NCI-H146 treated with DMSO at 0.1 percent for 48 hours (cell line): Measurements from ENCODE around the gene MED26.

Experiments
- DNase-seq: peaks from one replicate; lab custom pipeline; 2025; ENCODE audit not compliant: unreplicated experiment; lab: John Stamatoyannopoulos, UW

Gene MED26

DNA sequence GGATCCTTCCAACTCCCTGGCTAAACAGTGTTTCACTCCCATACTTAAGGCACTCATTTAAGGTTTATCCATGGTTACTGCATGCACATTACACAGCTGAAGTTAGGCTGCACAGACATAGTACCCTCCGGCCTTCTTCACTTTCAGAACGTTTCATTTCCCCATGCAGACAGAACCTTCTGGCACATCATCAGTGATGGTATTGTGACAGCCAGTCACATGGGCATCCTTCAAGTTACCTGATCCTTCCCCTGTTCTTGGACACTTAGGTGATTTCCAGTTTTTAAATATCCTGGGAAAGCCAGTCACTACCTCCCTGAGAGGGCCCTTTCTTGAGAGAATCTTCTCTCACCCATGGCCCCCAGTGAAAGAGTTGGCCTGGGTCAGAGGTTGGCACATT is 22.8 kb upstream of the MED26 start:
- no peak for DNase-seq

DNA sequence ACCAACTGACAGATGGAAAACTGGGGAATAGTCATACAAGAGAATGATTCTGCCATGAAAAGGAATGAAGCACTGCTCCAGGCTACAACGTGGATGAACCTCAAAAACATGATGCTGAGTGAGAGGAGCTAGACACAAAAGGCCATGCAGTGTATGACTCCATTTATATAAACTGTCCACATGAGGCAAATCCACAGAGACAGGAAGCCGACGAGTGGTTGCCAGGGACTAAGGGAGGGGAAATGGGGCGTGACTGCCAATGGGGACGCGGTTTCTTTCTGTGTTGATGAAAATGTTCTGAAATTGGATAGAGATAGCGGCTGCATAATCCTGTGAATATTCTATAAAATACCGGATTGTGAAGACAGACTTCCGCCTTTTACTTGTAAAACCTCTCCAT is 21.7 kb upstream of the MED26 start:
- no peak for DNase-seq

DNA sequence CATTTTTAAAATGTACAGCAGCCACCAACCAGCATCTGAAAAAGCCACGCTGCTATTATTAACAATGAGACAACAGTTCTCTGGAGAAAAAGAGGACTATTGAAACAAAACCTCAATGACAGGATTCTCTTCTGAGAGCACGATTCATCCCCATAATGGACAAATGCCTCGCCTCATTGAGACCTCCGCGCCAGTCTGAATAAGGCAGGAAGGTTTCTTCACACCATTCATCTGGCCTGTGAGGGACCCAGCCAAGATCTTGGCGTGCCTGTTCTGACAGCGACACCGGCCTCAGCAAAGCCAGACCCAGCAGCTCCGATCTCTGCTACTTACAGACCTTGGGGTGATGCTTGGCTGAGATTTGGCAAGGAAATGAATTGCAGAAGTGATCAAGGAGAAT is 17.1 kb upstream of the MED26 start:
- DNase-seq, result no peak

DNA sequence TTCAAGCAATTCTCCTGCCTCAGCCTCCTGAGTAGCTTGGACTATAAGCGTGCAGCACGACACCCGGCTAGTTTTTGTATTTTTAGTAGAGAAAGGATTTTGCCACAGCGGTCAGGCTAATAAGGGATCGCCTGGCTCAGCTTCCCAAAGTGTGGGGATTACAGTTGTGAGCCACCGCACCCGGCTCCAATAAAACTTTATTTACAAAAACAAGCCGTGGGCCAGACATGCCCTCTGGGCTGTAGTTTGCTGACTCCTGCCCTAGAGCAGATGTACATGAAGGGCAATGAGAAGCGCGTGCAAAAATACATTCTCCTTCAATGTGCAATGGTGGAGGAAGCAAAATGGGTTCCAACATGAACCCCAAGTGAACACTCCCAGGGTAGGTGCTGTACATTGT is 13.7 kb upstream of the MED26 start:
- DNase-seq, result no peak

DNA sequence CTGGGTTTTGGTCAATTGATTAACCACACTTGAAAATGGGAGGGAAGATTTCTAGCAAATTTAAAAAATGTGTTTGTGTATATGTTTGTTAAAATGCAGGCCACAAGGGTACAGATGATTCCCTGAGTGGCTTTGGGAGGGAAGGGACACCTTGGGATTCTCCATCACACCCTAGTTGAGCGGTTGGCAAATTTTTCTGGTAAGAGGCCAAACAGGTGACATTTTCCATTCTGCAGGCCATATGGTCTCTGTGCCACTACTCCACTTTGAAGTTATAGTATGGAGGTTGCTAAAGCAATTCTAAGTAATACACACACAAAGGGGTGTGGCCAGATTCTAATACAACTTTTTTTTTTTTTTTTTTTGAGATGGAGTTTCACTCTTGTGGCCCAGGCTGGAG is 12.9 kb upstream of the MED26 start:
- no peak for DNase-seq

DNA sequence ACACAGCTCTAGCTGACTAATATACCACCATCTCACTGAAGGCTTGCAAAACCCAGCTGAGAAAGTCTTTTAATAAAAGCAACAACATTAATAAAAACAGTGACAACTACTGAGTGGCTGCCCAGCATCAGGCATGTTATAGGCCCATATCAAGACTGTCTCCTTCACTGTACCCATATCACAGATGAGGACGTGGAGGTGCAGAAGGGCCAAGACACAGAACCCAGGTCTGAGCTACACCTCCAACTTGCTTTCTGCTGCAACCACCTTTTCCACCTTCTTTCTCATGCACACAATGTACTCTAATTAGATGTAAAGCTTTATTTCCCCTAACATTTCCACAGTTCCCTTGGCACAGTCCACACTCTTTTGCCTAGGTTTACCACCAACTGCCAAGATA is 10.7 kb upstream of the MED26 start:
- DNase-seq, result no peak

DNA sequence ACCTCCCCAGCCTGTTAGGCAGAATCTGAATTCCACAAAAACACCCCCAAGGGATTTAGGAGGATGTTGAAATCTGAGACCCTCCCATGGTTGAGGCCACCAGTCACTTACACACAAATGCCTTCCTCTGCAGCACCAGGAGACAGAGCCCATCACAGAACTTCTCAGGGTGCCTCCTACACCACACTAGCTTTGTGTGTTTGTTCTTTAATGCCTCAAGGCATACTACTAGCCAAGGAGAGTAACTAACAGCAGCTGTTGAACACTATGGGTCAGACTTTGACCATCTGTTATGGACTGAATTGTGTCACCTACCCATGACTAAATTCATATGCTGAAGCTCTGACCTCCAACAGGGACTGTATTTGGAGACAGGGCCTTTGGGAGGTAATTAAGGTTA is 9.5 kb upstream of the MED26 start:
- DNase-seq, result no peak

DNA sequence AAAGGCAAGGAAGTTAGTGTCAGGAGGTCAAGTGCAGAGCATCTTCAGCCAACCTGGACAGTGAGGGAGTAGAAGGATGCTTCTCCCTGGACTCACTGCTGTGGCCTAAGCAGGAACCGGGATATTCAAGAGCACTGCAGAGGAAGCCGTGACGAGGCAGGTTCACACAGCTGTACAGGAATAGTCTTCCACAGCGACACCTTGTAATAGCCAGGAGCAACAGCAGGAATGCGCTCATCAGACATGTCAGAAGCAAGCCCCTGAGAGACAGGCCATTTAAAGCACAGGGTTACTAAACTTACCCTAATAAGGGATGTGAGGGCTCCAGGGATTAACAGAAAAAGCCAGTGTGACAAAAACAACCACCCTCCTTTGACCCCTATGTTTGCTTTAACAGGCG is 3.5 kb upstream of the MED26 start:
- no peak for DNase-seq

DNA sequence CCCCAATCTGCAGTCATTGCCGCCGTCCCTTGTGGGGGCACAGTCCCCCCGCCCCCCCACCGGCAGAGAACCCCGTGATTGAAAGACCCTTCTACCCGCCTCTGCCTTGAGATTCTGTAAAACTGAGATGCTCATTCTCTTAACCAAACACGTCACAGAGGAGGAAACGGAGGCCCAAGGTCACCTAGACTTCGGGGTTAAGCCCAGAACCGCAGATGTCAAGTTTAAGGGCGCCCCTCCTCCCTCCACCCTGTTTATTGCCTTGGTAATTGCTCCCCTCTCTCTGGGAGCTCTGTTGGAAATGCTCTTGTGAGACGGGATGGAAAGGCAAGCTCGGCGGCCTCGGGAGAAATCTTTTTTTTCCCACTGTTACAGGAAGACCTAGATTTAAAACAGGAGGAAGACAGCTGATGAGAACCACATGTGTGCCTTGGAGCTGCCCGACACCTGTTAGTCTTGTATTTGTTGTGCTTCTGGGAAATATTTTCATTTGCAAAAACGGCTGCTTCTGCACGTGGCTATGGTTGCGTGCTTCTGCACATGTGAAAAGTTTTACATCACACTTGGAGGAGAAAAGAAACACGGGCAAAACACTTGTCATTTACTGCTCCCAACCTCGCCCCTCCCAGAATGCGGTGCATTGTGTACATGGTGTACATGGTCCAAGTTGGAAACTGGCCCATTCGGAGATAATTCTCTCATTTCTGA is 1.1 kb upstream of the MED26 start:
- peak; percentile 31 for DNase-seq

DNA sequence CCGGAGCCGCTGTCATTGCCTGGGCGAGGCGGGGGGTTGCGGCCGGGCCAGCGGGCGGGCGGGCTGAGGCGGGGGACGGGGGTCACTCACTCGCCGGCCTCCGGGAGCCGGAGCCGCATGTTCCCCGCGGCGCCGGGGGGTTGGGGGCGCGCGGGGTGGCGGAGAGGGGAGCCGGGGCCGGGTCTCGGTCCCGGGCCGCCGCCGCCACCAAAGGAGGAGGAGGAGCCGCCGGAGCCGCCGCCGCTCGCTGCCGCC is 149 bp downstream of the MED26 start:
- DNase-seq, result no peak

DNA sequence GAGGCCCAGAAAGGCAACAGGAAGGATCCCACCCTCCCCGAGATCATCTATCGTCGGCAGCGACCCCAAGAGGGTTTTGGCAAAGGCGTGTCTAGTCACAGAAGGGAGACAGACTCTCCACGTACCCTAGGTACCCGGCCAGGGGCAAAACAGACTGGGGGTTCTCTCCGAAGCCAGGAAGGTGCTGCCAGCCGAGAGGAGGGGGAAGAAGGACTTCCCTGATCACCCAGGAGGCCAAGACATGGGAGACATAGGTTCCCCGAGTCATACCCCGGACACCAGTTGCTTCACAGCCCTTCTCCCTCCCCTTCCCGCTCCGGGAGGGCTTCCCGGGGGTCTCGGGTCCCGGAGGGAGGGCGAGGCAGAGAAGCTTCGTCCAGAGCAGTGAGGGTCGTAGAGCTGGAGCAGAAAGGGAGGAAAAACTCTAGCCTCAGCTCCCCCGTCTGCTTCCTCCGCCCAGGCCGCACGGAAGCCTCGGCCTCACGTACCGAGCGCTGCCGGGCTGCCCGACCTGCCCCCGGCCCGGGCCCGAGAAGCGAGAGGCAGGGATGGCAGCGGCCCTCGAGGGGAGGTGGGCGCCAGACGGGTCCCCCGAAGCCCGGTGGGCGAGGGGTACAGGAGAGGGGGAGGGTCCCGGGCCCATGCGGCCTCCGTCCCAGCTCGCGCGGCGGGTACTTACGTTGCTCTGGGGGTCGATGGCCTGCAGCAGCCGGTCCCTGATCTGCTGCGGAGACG is 644 bp downstream of the MED26 start:
- DNase-seq, result no peak

DNA sequence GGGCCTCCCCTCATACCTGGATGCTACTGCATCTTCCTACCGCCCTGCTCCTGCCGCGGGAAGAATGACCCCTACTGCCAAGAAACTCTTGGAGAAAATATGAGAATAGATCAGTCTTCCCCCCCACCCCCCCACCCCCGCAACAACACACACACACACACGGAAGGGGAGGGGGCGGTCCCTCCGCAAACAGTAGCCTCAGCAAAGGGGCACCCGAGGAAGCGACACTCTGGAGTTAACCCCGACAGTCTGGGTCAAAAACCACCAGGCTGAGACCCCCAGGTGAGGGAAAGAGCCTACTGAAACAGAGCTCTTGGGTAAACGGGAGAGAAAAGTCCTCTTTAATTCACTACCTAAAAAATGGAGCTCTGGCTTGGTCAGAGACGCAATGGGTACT is 1.2 kb downstream of the MED26 start:
- DNase-seq, result no peak

DNA sequence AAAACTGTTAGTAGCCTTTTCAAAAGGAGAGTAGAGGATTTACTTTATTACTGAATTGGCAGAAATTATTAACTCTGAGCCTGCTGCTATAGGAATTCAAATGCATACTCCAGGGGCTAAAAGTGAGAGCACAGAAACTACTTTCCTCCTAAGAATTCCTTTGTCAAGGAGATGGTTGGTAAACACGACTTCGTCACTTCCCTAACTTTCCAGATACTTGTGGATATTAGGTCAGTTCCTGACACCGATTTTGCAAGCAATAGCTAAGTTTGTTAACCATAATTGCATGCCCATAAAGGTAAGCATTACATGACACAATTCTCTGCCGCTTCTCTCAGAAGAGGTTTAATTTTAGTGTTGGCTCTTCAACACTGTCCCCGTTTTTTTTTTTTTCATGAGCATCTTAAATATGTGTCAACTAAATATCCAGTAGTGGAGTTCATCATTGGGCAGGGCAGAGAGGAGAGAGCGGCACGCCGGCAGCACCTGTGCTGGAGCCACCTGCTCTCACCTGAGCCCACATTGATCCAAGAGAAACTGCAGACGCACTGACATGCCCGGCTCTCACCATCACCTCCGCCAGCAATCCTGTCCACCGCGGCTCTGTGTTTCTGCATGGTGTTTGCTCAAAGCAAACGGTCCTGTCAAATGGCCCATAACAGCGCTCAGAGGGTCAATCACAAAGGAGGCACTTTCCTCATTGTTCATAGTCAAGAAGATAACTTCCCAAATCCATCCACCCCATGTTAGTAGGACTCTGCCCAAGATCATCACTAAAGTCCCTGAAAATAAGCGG is 2.6 kb downstream of the MED26 start:
- no peak for DNase-seq

DNA sequence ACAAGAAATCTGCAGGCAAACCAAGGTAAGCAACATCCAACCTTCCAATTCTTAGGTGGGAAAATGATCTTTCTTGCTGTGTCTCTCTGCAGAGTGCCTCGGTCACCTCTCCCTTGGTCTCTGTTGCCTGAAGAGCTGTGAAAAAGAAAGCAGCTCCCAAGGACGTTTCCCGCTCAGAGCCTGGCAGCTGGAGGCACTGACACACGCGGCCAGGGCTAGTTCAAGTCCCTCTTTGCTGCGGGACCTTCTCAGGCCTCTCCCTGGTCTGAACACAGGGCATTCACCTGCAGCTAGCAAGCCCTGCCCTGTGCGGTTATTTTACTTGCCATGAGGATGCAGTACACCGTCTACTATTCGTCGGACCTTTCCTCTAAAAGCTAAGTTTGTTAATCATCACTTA is 3.8 kb downstream of the MED26 start:
- DNase-seq, result no peak

DNA sequence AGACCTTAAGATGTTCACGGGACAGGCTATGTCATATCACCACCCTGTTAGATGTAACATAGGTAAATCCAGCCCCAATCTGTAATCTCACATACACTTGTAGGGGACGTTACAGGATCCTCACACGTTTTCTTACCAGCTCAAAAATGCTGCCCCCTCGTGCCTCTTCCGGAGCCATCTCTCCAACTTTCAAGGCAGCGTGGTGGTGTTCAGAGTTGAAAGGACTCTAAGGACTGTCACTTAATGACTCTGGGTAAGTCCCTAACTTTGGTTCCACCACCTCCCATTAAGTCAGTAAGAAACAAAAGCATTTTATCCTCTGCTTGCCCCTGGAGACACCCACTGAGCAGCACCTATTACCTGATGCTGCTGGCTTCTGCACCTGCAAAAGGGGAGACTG is 4.4 kb downstream of the MED26 start:
- no peak for DNase-seq

DNA sequence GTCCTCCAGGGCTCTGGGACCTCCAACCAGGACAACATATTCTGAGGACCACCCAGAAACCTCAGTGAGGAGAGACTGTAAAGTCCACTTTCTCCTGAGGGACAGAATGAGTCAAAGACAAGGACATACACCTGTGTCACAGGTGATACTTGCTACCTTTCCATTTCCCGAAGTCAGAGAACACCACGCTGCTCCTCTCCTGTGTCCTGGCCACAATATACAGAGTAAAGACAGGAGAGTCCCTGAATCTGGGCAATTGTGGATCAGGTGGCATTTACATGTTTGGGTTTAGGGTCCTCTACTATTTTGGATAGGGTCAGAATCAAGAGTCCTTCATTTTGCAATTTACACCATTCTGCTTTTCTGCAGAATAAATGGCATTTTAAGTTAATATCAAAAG is 4.9 kb downstream of the MED26 start:
- no peak for DNase-seq

DNA sequence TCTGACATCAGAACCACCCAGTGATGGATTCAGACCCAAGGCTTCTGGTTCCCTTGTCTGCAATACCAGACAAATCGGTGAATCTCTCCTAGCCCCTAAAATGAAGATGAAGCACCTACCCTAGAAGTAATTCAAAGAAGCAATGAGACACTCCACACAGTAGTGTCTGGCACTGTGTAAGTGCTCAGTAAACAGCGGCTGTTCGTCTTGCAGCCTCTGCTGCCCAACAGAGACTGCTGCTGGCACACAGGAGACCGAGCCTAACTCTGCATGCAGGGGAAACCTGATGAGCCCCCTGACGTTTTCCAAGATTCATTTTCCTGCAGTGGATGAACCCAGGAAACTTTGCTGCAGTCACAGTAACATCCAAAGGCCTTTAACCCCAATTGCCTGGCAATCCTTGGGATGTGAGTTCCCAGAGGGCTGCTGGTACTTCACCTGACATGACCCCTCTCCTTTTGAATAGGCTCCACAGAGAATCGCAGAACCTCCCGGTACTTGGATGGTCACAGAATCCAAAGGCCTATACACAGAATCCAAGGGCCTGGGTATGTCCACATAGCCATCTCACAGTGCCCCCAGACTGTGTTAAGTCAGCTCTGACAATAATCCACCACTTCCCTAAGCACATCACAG is 6.7 kb downstream of the MED26 start:
- no peak for DNase-seq

DNA sequence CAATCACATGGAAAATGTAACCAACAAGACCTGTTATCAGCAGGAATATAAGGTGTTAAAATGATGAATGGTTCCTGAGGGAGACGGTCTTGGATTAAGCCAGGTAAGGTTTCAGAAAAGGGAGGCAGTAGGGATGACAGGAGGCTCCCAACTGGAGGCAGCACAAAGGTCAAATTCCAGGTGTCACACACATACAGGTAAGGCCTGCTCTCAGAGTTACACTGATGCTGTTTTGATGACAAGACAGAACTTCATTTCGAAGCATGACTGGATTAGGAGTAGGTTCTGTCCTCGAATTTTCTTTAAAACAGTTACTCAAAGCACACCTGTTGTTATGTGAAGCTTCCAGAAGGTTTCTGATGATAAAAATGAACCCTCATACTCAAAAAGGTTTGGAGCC is 7.4 kb downstream of the MED26 start:
- no peak for DNase-seq

DNA sequence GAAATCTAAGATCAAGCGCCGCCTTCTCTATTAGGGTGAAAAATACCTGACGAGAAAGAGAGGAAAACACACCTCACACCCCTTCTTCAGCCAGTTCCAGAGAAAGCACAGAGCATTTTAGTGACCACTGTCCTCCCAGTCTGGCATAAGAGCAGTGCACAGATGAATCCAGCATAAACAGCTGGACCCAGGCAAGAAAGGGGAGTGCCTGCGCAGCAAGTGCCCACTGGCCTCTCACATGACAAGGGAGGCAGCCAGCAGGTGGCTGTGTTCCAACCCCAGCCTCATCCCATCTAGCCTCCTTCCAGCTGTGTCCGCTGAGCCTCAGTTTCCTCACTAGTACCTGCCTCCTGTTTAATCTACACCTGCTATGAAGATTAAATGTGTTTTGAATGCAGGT is 8.0 kb downstream of the MED26 start:
- no peak for DNase-seq

DNA sequence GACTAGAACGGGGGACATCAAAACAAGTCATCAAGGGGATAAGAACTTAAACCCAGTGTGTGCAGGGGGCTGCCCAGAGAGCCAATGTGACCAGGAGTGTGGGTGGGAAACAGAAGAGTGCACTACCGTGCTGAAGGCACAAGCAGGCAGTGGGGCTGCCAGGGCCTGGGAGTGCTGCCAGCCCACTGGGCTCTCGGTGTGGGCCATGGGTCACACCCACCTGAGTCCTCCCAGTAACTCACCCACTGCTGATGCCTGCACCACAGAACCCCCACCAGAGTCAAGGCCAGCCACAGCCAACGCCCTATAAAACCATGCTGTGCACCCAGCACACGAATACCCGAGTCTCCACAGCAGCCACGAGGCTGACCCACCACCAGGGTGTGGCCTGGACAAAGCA is 8.5 kb downstream of the MED26 start:
- no peak for DNase-seq

DNA sequence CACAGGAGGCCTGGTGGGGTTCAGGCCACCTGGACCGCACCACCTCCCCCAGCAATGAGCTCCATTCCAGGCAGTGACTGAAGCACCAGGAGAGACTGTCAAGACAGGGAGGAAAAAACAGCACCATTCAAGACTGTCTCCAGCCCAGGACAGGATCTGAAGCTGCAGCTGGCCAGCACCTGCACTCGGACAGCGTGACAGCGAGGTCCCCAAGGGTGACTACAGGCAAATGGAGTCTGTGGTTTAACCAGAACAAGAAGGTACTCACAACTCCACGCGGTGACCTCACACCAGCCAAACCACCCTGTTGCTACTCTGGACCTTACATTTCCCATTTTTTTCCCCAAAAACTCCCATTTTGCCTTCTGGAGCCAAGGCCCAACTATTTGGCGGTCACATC is 9.8 kb downstream of the MED26 start:
- DNase-seq, result no peak

DNA sequence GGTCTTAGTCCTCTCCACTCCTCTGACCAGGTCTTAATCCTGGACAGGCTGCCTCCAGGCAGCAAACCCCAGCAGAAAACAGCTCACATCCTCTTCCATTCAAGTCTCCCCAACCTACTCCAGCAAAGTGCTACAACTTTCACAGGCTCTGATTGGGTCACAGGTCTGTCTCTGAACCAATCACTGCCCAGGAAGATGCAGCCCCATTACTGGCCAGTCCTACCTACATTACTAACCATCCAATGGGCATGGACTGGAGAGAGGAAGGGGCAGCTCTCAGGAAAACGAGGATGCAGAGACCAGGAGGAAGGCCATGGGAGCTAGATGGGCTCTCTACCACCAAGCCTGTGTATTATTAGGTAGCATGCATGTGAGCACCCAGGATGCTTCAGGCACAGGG is 12.2 kb downstream of the MED26 start:
- DNase-seq, result no peak
